Measurements from ENCODE around the gene MAP4K4. TPM values are rescaled to one million over a fixed set of nuclear protein-coding genes. Genes with fewer than 3 reads are reported as not detected.

MAP4K4 gene
- total and polyA plus RNA-seq, 2 of the 13 experiments (the other 11 are each of a cell fraction or from before 2014, with no cell fraction given): 105 to 264 TPM

DNA sequence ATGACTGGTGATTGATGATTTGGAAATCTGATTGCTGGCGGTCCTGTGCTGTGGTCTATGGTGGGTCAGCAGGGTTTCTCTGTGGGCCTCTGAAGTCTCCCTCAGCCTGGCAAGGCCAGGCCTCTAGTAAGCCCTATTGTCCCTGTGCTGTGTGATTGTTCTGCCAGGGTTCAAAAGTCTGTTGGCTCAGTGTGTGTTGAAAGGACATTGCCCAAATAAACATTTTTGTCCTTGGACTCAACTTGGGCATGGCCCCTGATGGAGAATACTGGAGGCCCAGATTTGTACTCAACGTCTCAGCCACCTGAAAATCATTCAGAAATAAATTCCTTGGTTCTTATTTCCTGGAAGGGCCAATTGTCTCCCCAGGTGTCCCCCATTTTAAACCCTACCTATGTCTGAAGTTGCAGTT lies 74.4 kb downstream of the MAP4K4 start (continued):
- peak; percentile 73 for TF ChIP-seq THAP11 (CRISPR knock-in tag; IDR thresholded peaks at IDR 0.05)
- TF ChIP-seq, protein P1, sequence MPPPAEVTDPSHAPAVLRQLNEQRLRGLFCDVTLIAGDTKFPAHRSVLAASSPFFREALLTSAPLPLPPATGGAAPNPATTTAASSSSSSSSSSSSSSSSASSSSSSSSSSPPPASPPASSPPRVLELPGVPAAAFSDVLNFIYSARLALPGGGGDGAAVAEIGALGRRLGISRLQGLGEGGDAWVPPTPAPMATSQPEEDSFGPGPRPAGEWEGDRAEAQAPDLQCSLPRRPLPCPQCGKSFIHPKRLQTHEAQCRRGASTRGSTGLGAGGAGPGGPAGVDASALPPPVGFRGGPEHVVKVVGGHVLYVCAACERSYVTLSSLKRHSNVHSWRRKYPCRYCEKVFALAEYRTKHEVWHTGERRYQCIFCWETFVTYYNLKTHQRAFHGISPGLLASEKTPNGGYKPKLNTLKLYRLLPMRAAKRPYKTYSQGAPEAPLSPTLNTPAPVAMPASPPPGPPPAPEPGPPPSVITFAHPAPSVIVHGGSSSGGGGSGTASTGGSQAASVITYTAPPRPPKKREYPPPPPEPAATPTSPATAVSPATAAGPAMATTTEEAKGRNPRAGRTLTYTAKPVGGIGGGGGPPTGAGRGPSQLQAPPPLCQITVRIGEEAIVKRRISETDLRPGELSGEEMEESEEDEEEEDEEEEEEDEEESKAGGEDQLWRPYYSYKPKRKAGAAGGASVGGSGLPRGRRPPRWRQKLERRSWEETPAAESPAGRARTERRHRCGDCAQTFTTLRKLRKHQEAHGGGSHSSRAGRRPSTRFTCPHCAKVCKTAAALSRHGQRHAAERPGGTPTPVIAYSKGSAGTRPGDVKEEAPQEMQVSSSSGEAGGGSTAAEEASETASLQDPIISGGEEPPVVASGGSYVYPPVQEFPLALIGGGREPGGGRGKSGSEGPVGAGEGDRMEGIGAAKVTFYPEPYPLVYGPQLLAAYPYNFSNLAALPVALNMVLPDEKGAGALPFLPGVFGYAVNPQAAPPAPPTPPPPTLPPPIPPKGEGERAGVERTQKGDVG (CRISPR knock-in tag; IDR thresholded peaks at IDR 0.05; ENCODE audit: borderline replicate concordance): peak; percentile 38; the same call in 1 of the 2 replicates
- peak; percentile 94 for TF ChIP-seq FOXA3 (CRISPR knock-in tag; IDR thresholded peaks at IDR 0.05)
- TF ChIP-seq, protein P2, sequence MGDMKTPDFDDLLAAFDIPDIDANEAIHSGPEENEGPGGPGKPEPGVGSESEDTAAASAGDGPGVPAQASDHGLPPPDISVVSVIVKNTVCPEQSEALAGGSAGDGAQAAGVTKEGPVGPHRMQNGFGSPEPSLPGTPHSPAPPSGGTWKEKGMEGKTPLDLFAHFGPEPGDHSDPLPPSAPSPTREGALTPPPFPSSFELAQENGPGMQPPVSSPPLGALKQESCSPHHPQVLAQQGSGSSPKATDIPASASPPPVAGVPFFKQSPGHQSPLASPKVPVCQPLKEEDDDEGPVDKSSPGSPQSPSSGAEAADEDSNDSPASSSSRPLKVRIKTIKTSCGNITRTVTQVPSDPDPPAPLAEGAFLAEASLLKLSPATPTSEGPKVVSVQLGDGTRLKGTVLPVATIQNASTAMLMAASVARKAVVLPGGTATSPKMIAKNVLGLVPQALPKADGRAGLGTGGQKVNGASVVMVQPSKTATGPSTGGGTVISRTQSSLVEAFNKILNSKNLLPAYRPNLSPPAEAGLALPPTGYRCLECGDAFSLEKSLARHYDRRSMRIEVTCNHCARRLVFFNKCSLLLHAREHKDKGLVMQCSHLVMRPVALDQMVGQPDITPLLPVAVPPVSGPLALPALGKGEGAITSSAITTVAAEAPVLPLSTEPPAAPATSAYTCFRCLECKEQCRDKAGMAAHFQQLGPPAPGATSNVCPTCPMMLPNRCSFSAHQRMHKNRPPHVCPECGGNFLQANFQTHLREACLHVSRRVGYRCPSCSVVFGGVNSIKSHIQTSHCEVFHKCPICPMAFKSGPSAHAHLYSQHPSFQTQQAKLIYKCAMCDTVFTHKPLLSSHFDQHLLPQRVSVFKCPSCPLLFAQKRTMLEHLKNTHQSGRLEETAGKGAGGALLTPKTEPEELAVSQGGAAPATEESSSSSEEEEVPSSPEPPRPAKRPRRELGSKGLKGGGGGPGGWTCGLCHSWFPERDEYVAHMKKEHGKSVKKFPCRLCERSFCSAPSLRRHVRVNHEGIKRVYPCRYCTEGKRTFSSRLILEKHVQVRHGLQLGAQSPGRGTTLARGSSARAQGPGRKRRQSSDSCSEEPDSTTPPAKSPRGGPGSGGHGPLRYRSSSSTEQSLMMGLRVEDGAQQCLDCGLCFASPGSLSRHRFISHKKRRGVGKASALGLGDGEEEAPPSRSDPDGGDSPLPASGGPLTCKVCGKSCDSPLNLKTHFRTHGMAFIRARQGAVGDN (CRISPR knock-in tag; IDR thresholded peaks at IDR 0.05): peak; percentile 34; the same call in 1 of the 2 replicates
- peak; percentile 87; the same call in 1 of the 2 replicates for TF ChIP-seq CEBPB (IDR thresholded peaks at IDR 0.05; ENCODE audit: borderline replicate concordance, low read depth, low read length)
- peak; percentile 44; the same call in 1 of the 2 replicates for TF ChIP-seq ZNF557 (CRISPR knock-in tag; IDR thresholded peaks at IDR 0.05)
- peak; percentile 97 for TF ChIP-seq POGZ (CRISPR knock-in tag; IDR thresholded peaks at IDR 0.05)
